HCT116 (cell line): ENCODE results near the gene DDX50. TPM values are rescaled to one million over a fixed set of nuclear protein-coding genes. Genes with fewer than 3 reads are reported as not detected.

Source experiments
- ATAC-seq: fragments of 200-7000 bp; cut with Tn5 transposase; 2 replicates; pipeline ENCODE4 v1.9.1; 2020; ENCODE audit warnings: mild to moderate bottlenecking, moderate library complexity
- BruUV-seq: library from RNA; stranded (reverse); fragments of 400-500 nt; replicated peaks from 2 replicates; lab custom pipeline; 2021; lab: Mats Ljungman, UMichigan
- CTCF ChIA-PET: fragments of 300-600 bp; sonication (Branson Sonifier 250); formaldehyde crosslinking; loops from one replicate; lab custom pipeline; 2021; ENCODE audit warnings: antibody characterized with exemption; lab: Charles Lee
- POLR2A ChIA-PET: fragments of 300-600, 350-600 bp; sonication (Branson Sonifier 250); formaldehyde crosslinking; loops from one replicate; lab custom pipeline; 2021; ENCODE audit warnings: antibody characterized with exemption; lab: Charles Lee
- RAD21 ChIA-PET, 2 experiments: fragments of 300-600 bp; sonication (Branson Sonifier 250); formaldehyde crosslinking; loops; one replicate each; lab custom pipeline; 2023; ENCODE audit warnings: low total read pairs in 2 of 2; ENCODE audit not compliant: uncharacterized antibody in 2 of 2, unreplicated experiment in 2 of 2, low non-redundant PET in 1 of 2; lab: Charles Lee
- DNase-seq: peaks from one replicate; pipeline ENCODE4 v3.0.0-alpha.2; 2010; ENCODE audit warnings: low read depth, low spot score
- H2AFZ ChIP-seq: fragments of 200-600 bp; shearing (Covaris generic), sonication (generic); 2 replicates; pipeline ENCODE4 v1.6.1; 2017; ENCODE audit warnings: low read depth, mixed run types, mixed read lengths, antibody characterized with exemption, low read length; ENCODE audit not compliant: poor library complexity, severe bottlenecking
- H3K27ac ChIP-seq: 2 replicates; pipeline ENCODE4 v1.5.1; 2012; ENCODE audit warnings: low read depth, low read length
- H3K27me3 ChIP-seq: fragments of 200-600 bp; sonication (generic); 2 replicates; pipeline ENCODE4 v1.6.1; 2016; ENCODE audit warnings: mixed run types, low read length, mixed read lengths; ENCODE audit not compliant: insufficient read depth
- H3K36me3 ChIP-seq, 2 experiments: fragments of 200-500 bp in 1 of 2; fragments of 200-600 bp in 1 of 2; sonication (Bioruptor generic) in 1 of 2; sonication (generic) in 1 of 2; 2 replicates each; pipeline versions ENCODE4 v1.5.1 to v1.6.1; 2014 to 2016; ENCODE audit warnings: low read length in 2 of 2, inconsistent platforms in 1 of 2, mixed read lengths in 1 of 2, mixed run types in 1 of 2; ENCODE audit not compliant: insufficient read depth in 2 of 2, control insufficient read depth in 1 of 2
- H3K4me1 ChIP-seq, 2 experiments: fragments of 200-600 bp in 1 of 2; sonication (generic) in 1 of 2; 2 replicates each; pipeline versions ENCODE4 v1.5.1 to v1.6.1; 2012 to 2017; ENCODE audit warnings: low read length in 2 of 2, inconsistent platforms in 1 of 2, mild to moderate bottlenecking in 1 of 2, mixed read lengths in 1 of 2, mixed run types in 1 of 2, moderate library complexity in 1 of 2; ENCODE audit not compliant: insufficient read depth in 2 of 2, control insufficient read depth in 1 of 2
- H3K4me2 ChIP-seq: fragments of 200-600 bp; sonication (generic); 2 replicates; pipeline ENCODE4 v1.6.1; 2017; ENCODE audit warnings: mixed run types, low read length, mixed read lengths
- H3K4me3 ChIP-seq, 2 experiments: fragments of 200-600 bp in 1 of 2; sonication (generic) in 1 of 2; replicated peaks in 1 of 2; 2 replicates each; pipeline ENCODE4 v1.5.1; 2011 to 2016; ENCODE audit warnings: low read length in 2 of 2, control low read depth in 1 of 2, low read depth in 1 of 2, mild to moderate bottlenecking in 1 of 2, mixed read lengths in 1 of 2, mixed run types in 1 of 2
- H3K79me2 ChIP-seq: fragments of 200-600 bp; sonication (generic); 2 replicates; pipeline ENCODE4 v1.6.1; 2017; ENCODE audit warnings: mild to moderate bottlenecking, mixed run types, low read length, moderate library complexity, mixed read lengths; ENCODE audit not compliant: insufficient read depth
- H3K9ac ChIP-seq: fragments of 200-600 bp; sonication (generic); 2 replicates; pipeline ENCODE4 v1.6.1; 2016; ENCODE audit warnings: low read length, mixed read lengths
- H3K9me2 ChIP-seq: fragments of 200-600 bp; sonication (generic), shearing (Covaris generic); 2 replicates; pipeline ENCODE4 v1.6.1; 2017; ENCODE audit warnings: mixed run types, mild to moderate bottlenecking, moderate library complexity; ENCODE audit not compliant: insufficient read depth
- H3K9me3 ChIP-seq, 2 experiments: fragments of 200-500 bp in 1 of 2; fragments of 200-600 bp in 1 of 2; sonication (Bioruptor generic) in 1 of 2; sonication (generic) in 1 of 2; 2 replicates each; pipeline ENCODE4 v1.6.1; 2014 to 2017; ENCODE audit warnings: low read length in 2 of 2, mixed read lengths in 2 of 2, inconsistent platforms in 1 of 2, low read depth in 1 of 2, mild to moderate bottlenecking in 1 of 2, mixed run types in 1 of 2, moderate library complexity in 1 of 2; ENCODE audit not compliant: control insufficient read depth in 1 of 2, insufficient read depth in 1 of 2
- H4K20me1 ChIP-seq: fragments of 200-600 bp; sonication (generic), shearing (Covaris generic); 2 replicates; pipeline ENCODE4 v1.6.1; 2017; ENCODE audit warnings: mixed run types, mild to moderate bottlenecking, moderate library complexity; ENCODE audit not compliant: insufficient read depth
- ELF1 ChIP-seq: IDR thresholded peaks from 2 replicates; pipeline ENCODE4 v1.6.1; 2012; ENCODE audit warnings: low read depth, borderline replicate concordance
- JUND ChIP-seq: IDR thresholded peaks from 2 replicates; pipeline ENCODE4 v1.6.1; 2012
- POLR2A ChIP-seq: IDR thresholded peaks from 2 replicates; pipeline ENCODE4 v1.7.0; 2011; ENCODE audit warnings: borderline replicate concordance; ENCODE audit not compliant: insufficient read depth, insufficient read length; ENCODE audit errors: extremely low read depth
- POLR2AphosphoS5 ChIP-seq: IDR thresholded peaks from 2 replicates; pipeline ENCODE4 v1.6.1; 2011; ENCODE audit warnings: mild to moderate bottlenecking, low read depth, low read length, moderate library complexity
- SP1 ChIP-seq: IDR thresholded peaks from 2 replicates; pipeline ENCODE4 v1.6.1; 2012; ENCODE audit warnings: low read depth
- YY1 ChIP-seq: IDR thresholded peaks from 2 replicates; pipeline ENCODE4 v1.6.1; 2011; ENCODE audit warnings: low read length, low read depth, moderate library complexity, mild to moderate bottlenecking; ENCODE audit not compliant: insufficient replicate concordance; ENCODE audit errors: extremely low read depth
- ZNF274 ChIP-seq: fragments of 200-500 bp; sonication (Bioruptor generic); IDR thresholded peaks from 2 replicates; pipeline ENCODE4 v1.6.1; 2014; ENCODE audit warnings: mild to moderate bottlenecking, low read depth, low read length, inconsistent platforms
- intact Hi-C: fragments of 100-400 bp; cut with micrococcal nuclease; formaldehyde crosslinking; loops from 2 replicates; pipeline ENCODE4 v1.10.0; 2022
- total RNA-seq: library from RNA; stranded (reverse); gene quantifications from one replicate; pipeline ENCODE4 v1.2.1, GENCODE V29; 2021; ENCODE audit not compliant: unreplicated experiment

The DDX50 gene
- total RNA-seq, 1 experiment from 2014 or later, result 25.6 TPM

DNA sequence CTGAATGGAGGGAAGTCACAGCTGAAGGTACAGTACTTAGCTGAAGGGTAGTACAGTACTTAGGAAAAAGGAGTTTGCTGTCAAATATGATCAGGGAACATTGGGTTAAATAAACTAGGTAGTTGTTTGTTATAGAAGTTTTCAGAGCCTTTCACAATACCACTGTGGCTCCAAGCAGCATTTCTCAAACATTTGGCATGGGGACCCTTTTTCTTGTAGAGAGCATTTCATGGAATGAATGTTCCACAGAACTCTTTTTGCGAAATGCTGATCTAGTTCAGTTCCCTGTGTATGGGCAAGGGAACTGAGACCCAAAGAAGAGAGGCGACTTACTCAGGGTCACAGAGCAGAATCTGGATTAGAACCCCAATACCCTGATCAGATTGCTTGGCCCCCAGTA, 31.5 kb upstream of the DDX50 start:
- ChIA-PET RAD21 (no interaction called here), POLR2A (no interaction called here), CTCF (no interaction called here)
- Histone ChIP-seq H3K27ac (no peak overlapping the region), H3K9ac (no peak overlapping the region), H3K4me2 (no peak overlapping the region), H3K9me3 (peaks cover 0 to 6% of the 10 kb centered on the region in 2 experiments; a peak in 1 of 4 replicates), H3K4me3 (no peak overlapping the region), H3K27me3 (no peaks in the 10 kb centered on the region), H4K20me1 (no peaks in the 10 kb centered on the region), H3K4me1 (no peaks in the 10 kb centered on the region), H3K9me2 (no peaks in the 10 kb centered on the region), H2AFZ (no peak overlapping the region), H3K79me2 (no peaks in the 10 kb centered on the region), H3K36me3 (no peaks in the 10 kb centered on the region)
- no peak for TF ChIP-seq ZNF274
- no peak for TF ChIP-seq JUND
- TF ChIP-seq POLR2A, result no peak
- TF ChIP-seq YY1, result no peak
- no peak for TF ChIP-seq POLR2AphosphoS5
- DNase-seq, result no peak
- ATAC-seq, result no peak
- no TSS peak for BruUV-seq
- intact Hi-C loops, result no loop called here

DNA sequence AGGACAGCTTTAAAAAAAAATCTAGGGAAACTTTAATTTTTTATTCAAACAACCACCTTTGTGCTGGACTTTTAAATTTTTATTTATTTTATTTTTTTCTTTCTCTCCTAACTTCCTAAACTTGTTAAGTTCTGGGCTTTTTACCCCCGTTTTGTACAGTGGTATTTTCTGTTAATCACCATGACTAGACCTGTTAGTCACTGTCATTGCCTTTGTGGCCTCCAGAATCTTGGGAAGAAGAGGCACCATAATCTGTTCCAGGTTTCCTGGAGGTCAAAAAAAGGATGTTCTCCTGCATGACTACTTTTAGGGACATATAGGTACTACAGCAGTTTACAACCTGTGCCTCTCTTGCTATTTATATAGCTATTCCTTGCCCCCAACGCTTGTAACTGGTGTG, 31.1 kb upstream of the DDX50 start:
- H2AFZ ChIP-seq, result no peak overlapping the region
- no peaks in the 10 kb centered on the region for H4K20me1 ChIP-seq
- ATAC-seq (no peak), DNase-seq (no peak)
- no peaks in the 10 kb centered on the region for H3K79me2 ChIP-seq
- no peak overlapping the region for H3K4me2 ChIP-seq
- no peaks in the 10 kb centered on the region for H3K4me1 ChIP-seq
- H3K4me3 ChIP-seq, result no peak overlapping the region
- no TSS peak for BruUV-seq
- no peaks in the 10 kb centered on the region for H3K36me3 ChIP-seq
- RAD21 ChIA-PET, result no interaction called here
- no peak overlapping the region for H3K9ac ChIP-seq
- intact Hi-C loops, result no loop called here
- no peak overlapping the region for H3K27ac ChIP-seq
- TF ChIP-seq ELF1 (no peak), SP1 (no peak)
- CTCF ChIA-PET, result no interaction called here
- POLR2A ChIA-PET, result no interaction called here
- H3K27me3 ChIP-seq, result no peaks in the 10 kb centered on the region
- H3K9me2 ChIP-seq, result no peaks in the 10 kb centered on the region
- H3K9me3 ChIP-seq, result peaks cover 0 to 6% of the 10 kb centered on the region in 2 experiments; a peak in 1 of 4 replicates
